Fibroblast of skin of back (primary cell): ENCODE data around the gene OLIG1.

ENCODE experiments used
- DNase-seq: peaks from one replicate; pipeline ENCODE4 v3.0.0-alpha.2; 2013

The OLIG1 gene

GRCh38 chr21:33031152-33031911 is 38.6 kb upstream of the OLIG1 start:
- DNase-seq: no peak

- DNase-seq: no peak
These were observed 37.4 kb upstream of the OLIG1 start for GRCh38 chr21:33032434-33033047.

GRCh38 chr21:33033094-33033951 is 36.6 kb upstream of the OLIG1 start:
- DNase-seq: no peak

GRCh38 chr21:33033961-33034413 is 36.0 kb upstream of the OLIG1 start:
- DNase-seq: no peak

- no peak for DNase-seq
These were observed 34.8 kb upstream of the OLIG1 start for GRCh38 chr21:33035147-33035546.

GRCh38 chr21:33036430-33037162 is 33.3 kb upstream of the OLIG1 start:
- peak; percentile 73 for DNase-seq

- DNase-seq: no peak
These were observed 32.4 kb upstream of the OLIG1 start for GRCh38 chr21:33037501-33037900.

- DNase-seq: no peak
These were observed 30.4 kb upstream of the OLIG1 start for GRCh38 chr21:33039536-33039935.

- DNase-seq: no peak
These were observed 29.7 kb upstream of the OLIG1 start for GRCh38 chr21:33040215-33040614.

GRCh38 chr21:33041981-33042380 is 28.0 kb upstream of the OLIG1 start:
- DNase-seq: peak; percentile 28

- peak; percentile 88 for DNase-seq
These were observed 27.1 kb upstream of the OLIG1 start for GRCh38 chr21:33042812-33043211.

GRCh38 chr21:33046455-33046854 is 23.5 kb upstream of the OLIG1 start:
- no peak for DNase-seq

- DNase-seq: no peak
These were observed 22.7 kb upstream of the OLIG1 start for GRCh38 chr21:33047231-33047630.

GRCh38 chr21:33051925-33052324 is 18.0 kb upstream of the OLIG1 start:
- no peak for DNase-seq

GRCh38 chr21:33053951-33054350 is 16.0 kb upstream of the OLIG1 start:
- no peak for DNase-seq

GRCh38 chr21:33055991-33056390 is 13.9 kb upstream of the OLIG1 start:
- no peak for DNase-seq

GRCh38 chr21:33057385-33057940 is 12.5 kb upstream of the OLIG1 start:
- DNase-seq: no peak

- no peak for DNase-seq
These were observed 11.4 kb upstream of the OLIG1 start for GRCh38 chr21:33058527-33058926.

- DNase-seq: no peak
These were observed 11.0 kb upstream of the OLIG1 start for GRCh38 chr21:33058957-33059356.

GRCh38 chr21:33059380-33059841 is 10.5 kb upstream of the OLIG1 start:
- no peak for DNase-seq

GRCh38 chr21:33061233-33061632 is 8.7 kb upstream of the OLIG1 start:
- no peak for DNase-seq

GRCh38 chr21:33063375-33063883 is 6.5 kb upstream of the OLIG1 start:
- no peak for DNase-seq
